Liver (tissue), 9 donors: ENCODE measurements around the gene AXIN2. TPM values are rescaled to one million over a fixed set of nuclear protein-coding genes. Genes with fewer than 3 reads are reported as not detected.
A peak's percentile ranks its signal among the peaks of the same experiment; 100 is the strongest.

Experiments
- DNase-seq: peaks from one replicate; pipeline ENCODE4 v3.0.0-alpha.2; 2017; ENCODE audit warnings: low spot score
- H3K27ac ChIP-seq, 2 donors: one replicate each; pipeline ENCODE4 v1.7.0; 2013; ENCODE audit warnings: inconsistent platforms in 2 of 2, low read length in 2 of 2, control low read depth in 1 of 2, low read depth in 1 of 2, mild to moderate bottlenecking in 1 of 2
- H3K27me3 ChIP-seq, 4 donors: one replicate each; pipeline versions ENCODE4 v1.6.1 to v1.7.0; 2013; ENCODE audit warnings: low read length in 3 of 4, inconsistent platforms in 1 of 4, mild to moderate bottlenecking in 1 of 4, moderate library complexity in 1 of 4; ENCODE audit not compliant: control insufficient read depth in 4 of 4, insufficient read depth in 4 of 4
- H3K36me3 ChIP-seq, 4 donors: one replicate each; pipeline versions ENCODE4 v1.6.1 to v1.7.0; 2013; ENCODE audit warnings: low read length in 3 of 4, mild to moderate bottlenecking in 3 of 4, low read depth in 1 of 4, moderate library complexity in 1 of 4; ENCODE audit not compliant: control insufficient read depth in 4 of 4, insufficient read depth in 3 of 4
- H3K4me1 ChIP-seq, 4 donors: one replicate each; pipeline versions ENCODE4 v1.6.1 to v1.7.0; 2013; ENCODE audit warnings: low read length in 3 of 4, mild to moderate bottlenecking in 3 of 4, moderate library complexity in 1 of 4; ENCODE audit not compliant: control insufficient read depth in 4 of 4, insufficient read depth in 4 of 4
- H3K4me3 ChIP-seq, 3 donors: one replicate each; pipeline versions ENCODE4 v1.6.1 to v1.7.0; 2013; ENCODE audit warnings: low read length in 3 of 3, control low read depth in 1 of 3, low read depth in 1 of 3, mild to moderate bottlenecking in 1 of 3
- H3K9ac ChIP-seq, 2 donors: one replicate each; pipeline ENCODE4 v1.7.0; 2013; ENCODE audit warnings: low read length in 2 of 2, mild to moderate bottlenecking in 2 of 2, moderate library complexity in 2 of 2, control low read depth in 1 of 2, low read depth in 1 of 2
- H3K9me3 ChIP-seq, 4 donors: one replicate each; pipeline versions ENCODE4 v1.6.1 to v1.7.0; 2013; ENCODE audit warnings: low read length in 3 of 4; ENCODE audit not compliant: control insufficient read depth in 4 of 4
- EGR1 ChIP-seq, 2 donors: IDR thresholded peaks; 2 replicates each; pipeline ENCODE4 v1.6.1; 2016 to 2018; ENCODE audit warnings: antibody characterized with exemption in 2 of 2, low read depth in 2 of 2
- FOXA1 ChIP-seq: IDR thresholded peaks from 2 replicates; pipeline ENCODE4 v1.6.1; 2016; ENCODE audit warnings: antibody characterized with exemption
- FOXA2 ChIP-seq: IDR thresholded peaks from 2 replicates; pipeline ENCODE4 v1.6.1; 2016; ENCODE audit warnings: antibody characterized with exemption
- GABPA ChIP-seq, 2 donors: IDR thresholded peaks in 1 of 2; conservative IDR thresholded peaks in 1 of 2; 2 replicates each; pipeline ENCODE4 v1.6.1; 2016; ENCODE audit warnings: antibody characterized with exemption in 2 of 2, mild to moderate bottlenecking in 1 of 2, moderate library complexity in 1 of 2
- HNF4A ChIP-seq, 2 donors: conservative IDR thresholded peaks; 2 replicates each; pipeline ENCODE4 v1.6.1; 2016; ENCODE audit warnings: antibody characterized with exemption in 2 of 2, mild to moderate bottlenecking in 2 of 2
- HNF4G ChIP-seq: IDR thresholded peaks from 2 replicates; pipeline ENCODE4 v1.6.1; 2016; ENCODE audit warnings: antibody characterized with exemption
- JUND ChIP-seq, 2 donors: IDR thresholded peaks; 2 replicates each; pipeline ENCODE4 v1.6.1; 2016; ENCODE audit warnings: antibody characterized with exemption in 2 of 2
- NR2F2 ChIP-seq: IDR thresholded peaks from 2 replicates; pipeline ENCODE4 v1.6.1; 2016; ENCODE audit warnings: antibody characterized with exemption
- RAD21 ChIP-seq, 2 donors: IDR thresholded peaks; 2 replicates each; pipeline ENCODE4 v1.6.1; 2016; ENCODE audit warnings: antibody characterized with exemption in 2 of 2, mild to moderate bottlenecking in 2 of 2
- RXRA ChIP-seq, 2 donors: IDR thresholded peaks; 2 replicates each; pipeline ENCODE4 v1.6.1; 2017 to 2018; ENCODE audit warnings: antibody characterized with exemption in 2 of 2, mild to moderate bottlenecking in 1 of 2
- SP1 ChIP-seq: IDR thresholded peaks from 2 replicates; pipeline ENCODE4 v1.6.1; 2018; ENCODE audit warnings: antibody characterized with exemption, mild to moderate bottlenecking
- TAF1 ChIP-seq: conservative IDR thresholded peaks from 2 replicates; pipeline ENCODE4 v1.6.1; 2016; ENCODE audit warnings: antibody characterized with exemption, mild to moderate bottlenecking
- YY1 ChIP-seq: IDR thresholded peaks from 2 replicates; pipeline ENCODE4 v1.6.1; 2016; ENCODE audit warnings: antibody characterized with exemption, mild to moderate bottlenecking
- WGBS: extraction: QIAGEN DNeasy Blood & Tissue Kit; methylation state at CpG from one replicate; pipeline ENCODE4 v1.1.7; 2013; 5-methylcytosine and 5-hydroxymethylcytosine counted together
- polyA plus RNA-seq, 2 donors: library from polyadenylated mRNA; stranded (reverse) in 1 of 2; unstranded in 1 of 2; fragments of 200-250 nt in 1 of 2; fragments of >200 nt in 1 of 2; fragmentation: Nextera tagmentation in 1 of 2; extraction: Ambion mirVana in 1 of 2; gene quantifications; one replicate each; pipeline versions ENCODE4 v1.2.1 to v1.2.3, GENCODE V29; 2013 to 2015
- total RNA-seq, 2 donors: library from RNA; depleted of rRNA; stranded (reverse); fragments of >200 nt; gene quantifications; one replicate each; pipeline ENCODE4 v1.2.3, GENCODE V29; 2014
- TF ChIP-seq, protein P1 (sequence below): fragments of 150-350 bp; IDR thresholded peaks from 2 replicates; pipeline ENCODE4 v1.5.1; 2017; ENCODE audit warnings: improper control_type of control experiment, low read depth, low read length; ENCODE audit not compliant: missing input control
- TF ChIP-seq, protein P2 (sequence below): IDR thresholded peaks from 2 replicates; pipeline ENCODE4 v1.6.1; 2016; ENCODE audit warnings: antibody characterized with exemption
- TF ChIP-seq, protein P3 (sequence below): IDR thresholded peaks from 2 replicates; pipeline ENCODE4 v1.6.1; 2016; ENCODE audit warnings: antibody characterized with exemption, mild to moderate bottlenecking
- TF ChIP-seq, protein P4 (sequence below): IDR thresholded peaks from 2 replicates; pipeline ENCODE4 v1.6.1; 2016; ENCODE audit warnings: antibody characterized with exemption
- TF ChIP-seq, protein P5 (sequence below): IDR thresholded peaks from 2 replicates; pipeline ENCODE4 v1.6.1; 2016; ENCODE audit warnings: antibody characterized with exemption
- donor health status: healthy.
- donor health status: healthy.
- donor health status: healthy.
- donor health status: healthy.
- donor health status: healthy.

The AXIN2 gene
- total and polyA plus RNA-seq, 4 donors, result 0.33 to 3.5 (median 1.5) TPM

DNA sequence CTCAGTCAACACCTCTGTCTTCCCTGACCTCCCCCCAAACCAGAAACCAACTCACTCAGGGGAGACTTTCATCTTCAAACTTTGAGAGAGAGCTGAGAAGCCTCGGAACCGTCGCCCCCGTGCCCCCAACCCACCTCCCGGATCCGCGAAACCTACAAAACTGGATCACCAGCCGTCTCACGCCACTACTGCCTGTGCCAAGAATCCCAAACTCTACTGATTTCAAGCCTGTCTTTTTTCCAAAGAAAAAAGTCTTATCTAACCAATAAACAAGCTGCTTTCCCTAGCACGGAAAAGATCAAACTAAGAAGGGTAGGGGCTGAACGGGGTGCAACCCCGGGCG is 2.0 kb downstream of the AXIN2 start:
- Histone ChIP-seq H3K27ac (peak overlapping the region in 1 of 2 donors; percentile 16), H3K9me3 (no peaks in the 10 kb centered on the region), H3K9ac (no peak overlapping the region), H3K4me1 (peaks cover 0 to 24% (median 21%) of the 10 kb centered on the region in 4 donors), H3K36me3 (no peaks in the 10 kb centered on the region), H3K27me3 (no peaks in the 10 kb centered on the region), H3K4me3 (peak overlapping the region in 2 of 3 donors; percentile 71 to 91)
- no peak for DNase-seq
- 2% methylated on average over 13 of the region's 13 CpGs for WGBS
- TF ChIP-seq, protein P1, sequence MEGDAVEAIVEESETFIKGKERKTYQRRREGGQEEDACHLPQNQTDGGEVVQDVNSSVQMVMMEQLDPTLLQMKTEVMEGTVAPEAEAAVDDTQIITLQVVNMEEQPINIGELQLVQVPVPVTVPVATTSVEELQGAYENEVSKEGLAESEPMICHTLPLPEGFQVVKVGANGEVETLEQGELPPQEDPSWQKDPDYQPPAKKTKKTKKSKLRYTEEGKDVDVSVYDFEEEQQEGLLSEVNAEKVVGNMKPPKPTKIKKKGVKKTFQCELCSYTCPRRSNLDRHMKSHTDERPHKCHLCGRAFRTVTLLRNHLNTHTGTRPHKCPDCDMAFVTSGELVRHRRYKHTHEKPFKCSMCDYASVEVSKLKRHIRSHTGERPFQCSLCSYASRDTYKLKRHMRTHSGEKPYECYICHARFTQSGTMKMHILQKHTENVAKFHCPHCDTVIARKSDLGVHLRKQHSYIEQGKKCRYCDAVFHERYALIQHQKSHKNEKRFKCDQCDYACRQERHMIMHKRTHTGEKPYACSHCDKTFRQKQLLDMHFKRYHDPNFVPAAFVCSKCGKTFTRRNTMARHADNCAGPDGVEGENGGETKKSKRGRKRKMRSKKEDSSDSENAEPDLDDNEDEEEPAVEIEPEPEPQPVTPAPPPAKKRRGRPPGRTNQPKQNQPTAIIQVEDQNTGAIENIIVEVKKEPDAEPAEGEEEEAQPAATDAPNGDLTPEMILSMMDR, result no peak
- no peak for TF ChIP-seq HNF4A (conservative IDR thresholded peaks at IDR 0.05)
- no peak for TF ChIP-seq RAD21 (IDR thresholded peaks at IDR 0.05)
- TF ChIP-seq, protein P2, sequence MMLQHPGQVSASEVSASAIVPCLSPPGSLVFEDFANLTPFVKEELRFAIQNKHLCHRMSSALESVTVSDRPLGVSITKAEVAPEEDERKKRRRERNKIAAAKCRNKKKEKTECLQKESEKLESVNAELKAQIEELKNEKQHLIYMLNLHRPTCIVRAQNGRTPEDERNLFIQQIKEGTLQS, result no peak
- no peak for TF ChIP-seq YY1
- TF ChIP-seq, protein P3, sequence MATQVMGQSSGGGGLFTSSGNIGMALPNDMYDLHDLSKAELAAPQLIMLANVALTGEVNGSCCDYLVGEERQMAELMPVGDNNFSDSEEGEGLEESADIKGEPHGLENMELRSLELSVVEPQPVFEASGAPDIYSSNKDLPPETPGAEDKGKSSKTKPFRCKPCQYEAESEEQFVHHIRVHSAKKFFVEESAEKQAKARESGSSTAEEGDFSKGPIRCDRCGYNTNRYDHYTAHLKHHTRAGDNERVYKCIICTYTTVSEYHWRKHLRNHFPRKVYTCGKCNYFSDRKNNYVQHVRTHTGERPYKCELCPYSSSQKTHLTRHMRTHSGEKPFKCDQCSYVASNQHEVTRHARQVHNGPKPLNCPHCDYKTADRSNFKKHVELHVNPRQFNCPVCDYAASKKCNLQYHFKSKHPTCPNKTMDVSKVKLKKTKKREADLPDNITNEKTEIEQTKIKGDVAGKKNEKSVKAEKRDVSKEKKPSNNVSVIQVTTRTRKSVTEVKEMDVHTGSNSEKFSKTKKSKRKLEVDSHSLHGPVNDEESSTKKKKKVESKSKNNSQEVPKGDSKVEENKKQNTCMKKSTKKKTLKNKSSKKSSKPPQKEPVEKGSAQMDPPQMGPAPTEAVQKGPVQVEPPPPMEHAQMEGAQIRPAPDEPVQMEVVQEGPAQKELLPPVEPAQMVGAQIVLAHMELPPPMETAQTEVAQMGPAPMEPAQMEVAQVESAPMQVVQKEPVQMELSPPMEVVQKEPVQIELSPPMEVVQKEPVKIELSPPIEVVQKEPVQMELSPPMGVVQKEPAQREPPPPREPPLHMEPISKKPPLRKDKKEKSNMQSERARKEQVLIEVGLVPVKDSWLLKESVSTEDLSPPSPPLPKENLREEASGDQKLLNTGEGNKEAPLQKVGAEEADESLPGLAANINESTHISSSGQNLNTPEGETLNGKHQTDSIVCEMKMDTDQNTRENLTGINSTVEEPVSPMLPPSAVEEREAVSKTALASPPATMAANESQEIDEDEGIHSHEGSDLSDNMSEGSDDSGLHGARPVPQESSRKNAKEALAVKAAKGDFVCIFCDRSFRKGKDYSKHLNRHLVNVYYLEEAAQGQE, result no peak
- no peak for TF ChIP-seq FOXA2
- TF ChIP-seq TAF1, result no peak
- TF ChIP-seq EGR1 (IDR thresholded peaks at IDR 0.05; ENCODE audit: low read depth in 2 of 2), result no peak
- no peak for TF ChIP-seq FOXA1
- no peak for TF ChIP-seq NR2F2
- no peak for TF ChIP-seq GABPA (IDR thresholded peaks at IDR 0.05 in 1 of 2, conservative IDR thresholded peaks at IDR 0.05 in 1 of 2)
- TF ChIP-seq, protein P4, sequence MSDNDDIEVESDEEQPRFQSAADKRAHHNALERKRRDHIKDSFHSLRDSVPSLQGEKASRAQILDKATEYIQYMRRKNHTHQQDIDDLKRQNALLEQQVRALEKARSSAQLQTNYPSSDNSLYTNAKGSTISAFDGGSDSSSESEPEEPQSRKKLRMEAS, result no peak
- TF ChIP-seq RXRA (IDR thresholded peaks at IDR 0.05), result no peak
- TF ChIP-seq, protein P5, sequence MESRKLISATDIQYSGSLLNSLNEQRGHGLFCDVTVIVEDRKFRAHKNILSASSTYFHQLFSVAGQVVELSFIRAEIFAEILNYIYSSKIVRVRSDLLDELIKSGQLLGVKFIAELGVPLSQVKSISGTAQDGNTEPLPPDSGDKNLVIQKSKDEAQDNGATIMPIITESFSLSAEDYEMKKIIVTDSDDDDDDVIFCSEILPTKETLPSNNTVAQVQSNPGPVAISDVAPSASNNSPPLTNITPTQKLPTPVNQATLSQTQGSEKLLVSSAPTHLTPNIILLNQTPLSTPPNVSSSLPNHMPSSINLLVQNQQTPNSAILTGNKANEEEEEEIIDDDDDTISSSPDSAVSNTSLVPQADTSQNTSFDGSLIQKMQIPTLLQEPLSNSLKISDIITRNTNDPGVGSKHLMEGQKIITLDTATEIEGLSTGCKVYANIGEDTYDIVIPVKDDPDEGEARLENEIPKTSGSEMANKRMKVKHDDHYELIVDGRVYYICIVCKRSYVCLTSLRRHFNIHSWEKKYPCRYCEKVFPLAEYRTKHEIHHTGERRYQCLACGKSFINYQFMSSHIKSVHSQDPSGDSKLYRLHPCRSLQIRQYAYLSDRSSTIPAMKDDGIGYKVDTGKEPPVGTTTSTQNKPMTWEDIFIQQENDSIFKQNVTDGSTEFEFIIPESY, result no peak
- TF ChIP-seq JUND (IDR thresholded peaks at IDR 0.05), result no peak
- no peak for TF ChIP-seq SP1
- TF ChIP-seq HNF4G, result no peak
